IPS DF 19.7 (cell line): ENCODE data around the gene TNFSF10.
"Not testable (repeated sequence)": the region's sequence is repeated elsewhere in the genome, so short reads cannot be mapped to it uniquely, and the experiment has no call there.

Experiments used
- DNase-seq: peaks from one replicate; pipeline ENCODE4 v3.0.0-alpha.2; 2013; ENCODE audit warnings: low read depth, low spot score

TNFSF10 gene

GRCh38 chr3:172544404-172544803 lies 21.2 kb upstream of the TNFSF10 start:
- DNase-seq = no peak

DNA sequence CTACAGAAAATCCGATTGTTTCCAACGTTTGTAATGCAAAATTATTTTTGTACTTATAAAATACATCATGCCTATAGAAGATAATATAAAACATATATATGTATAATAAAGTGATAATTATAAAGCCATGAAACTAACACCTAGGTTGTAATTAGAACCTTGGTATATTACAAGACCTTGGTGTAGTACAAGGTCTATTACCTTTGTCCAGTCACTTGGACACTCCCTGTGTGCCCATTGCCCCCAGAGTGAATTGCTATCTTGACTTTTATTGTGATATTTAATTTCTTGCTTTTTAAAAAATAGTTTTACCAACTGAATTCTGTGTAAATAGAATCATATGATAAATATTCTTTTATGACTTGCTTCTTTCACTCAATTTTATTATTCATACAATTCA lies 20.7 kb upstream of the TNFSF10 start:
- no peak for DNase-seq

DNA sequence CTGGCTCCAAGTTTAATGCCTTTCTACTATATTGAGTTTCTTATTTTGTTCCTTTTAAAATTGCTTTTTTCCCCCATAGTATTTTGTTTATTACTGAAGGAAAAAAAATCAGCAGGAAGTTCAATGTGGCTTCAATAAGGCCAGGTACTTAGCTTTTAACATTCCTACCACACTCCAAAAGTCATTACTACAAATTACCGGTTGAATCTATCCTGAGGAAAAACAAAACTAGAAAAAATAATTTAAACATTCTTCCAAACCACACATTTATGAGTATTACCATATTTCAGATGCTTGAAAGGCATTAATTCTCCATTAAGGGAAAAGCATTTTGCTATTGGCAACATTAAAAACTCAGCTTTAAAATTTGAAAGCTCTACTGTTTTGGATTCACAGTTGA lies 20.2 kb upstream of the TNFSF10 start:
- no peak for DNase-seq

- no peak for DNase-seq
Measured at GRCh38 chr3:172542999-172543398, 19.8 kb upstream of the TNFSF10 start.

GRCh38 chr3:172541945-172542488 lies 18.8 kb upstream of the TNFSF10 start:
- no peak for DNase-seq

- no peak for DNase-seq
Measured at GRCh38 chr3:172540049-172540448, 16.8 kb upstream of the TNFSF10 start.

GRCh38 chr3:172539273-172539672 lies 16.0 kb upstream of the TNFSF10 start:
- no peak for DNase-seq

DNA sequence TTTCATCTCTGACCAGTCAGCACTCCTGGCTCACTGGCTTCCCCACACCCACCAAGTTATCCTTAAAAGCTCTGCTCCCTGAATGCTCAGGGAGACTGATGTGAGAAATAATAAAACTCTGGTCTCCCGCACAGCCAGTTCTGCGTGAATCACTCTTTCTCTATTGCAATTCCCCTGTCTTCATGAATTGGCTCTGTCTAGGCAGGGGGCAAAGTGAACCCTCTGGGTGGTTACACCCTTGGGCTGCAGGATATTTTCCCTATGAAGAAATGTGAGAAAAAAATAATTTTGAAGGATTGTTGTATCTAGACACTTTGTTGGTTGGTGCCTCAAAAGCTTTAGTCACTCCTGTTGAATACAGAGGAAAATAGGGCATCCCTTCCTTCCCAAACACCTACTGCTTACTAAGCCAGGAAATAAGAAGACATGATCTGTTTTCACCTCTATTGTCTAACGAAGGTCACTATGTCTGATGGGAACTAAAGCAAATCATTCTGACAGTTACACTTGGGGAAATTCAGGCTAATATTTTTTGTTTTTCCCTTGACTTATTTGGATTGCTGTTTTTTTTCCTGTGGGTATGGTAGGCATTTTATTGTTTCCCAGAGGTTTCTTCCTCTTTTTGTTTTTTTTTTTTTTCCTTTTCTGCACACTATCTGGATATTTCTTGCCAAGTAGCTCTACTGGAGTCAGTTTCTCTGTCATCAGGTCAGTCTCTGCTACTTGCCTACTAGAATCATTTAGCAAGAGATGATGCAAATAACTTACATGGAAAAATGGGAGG lies 15.3 kb upstream of the TNFSF10 start:
- no peak for DNase-seq

DNA sequence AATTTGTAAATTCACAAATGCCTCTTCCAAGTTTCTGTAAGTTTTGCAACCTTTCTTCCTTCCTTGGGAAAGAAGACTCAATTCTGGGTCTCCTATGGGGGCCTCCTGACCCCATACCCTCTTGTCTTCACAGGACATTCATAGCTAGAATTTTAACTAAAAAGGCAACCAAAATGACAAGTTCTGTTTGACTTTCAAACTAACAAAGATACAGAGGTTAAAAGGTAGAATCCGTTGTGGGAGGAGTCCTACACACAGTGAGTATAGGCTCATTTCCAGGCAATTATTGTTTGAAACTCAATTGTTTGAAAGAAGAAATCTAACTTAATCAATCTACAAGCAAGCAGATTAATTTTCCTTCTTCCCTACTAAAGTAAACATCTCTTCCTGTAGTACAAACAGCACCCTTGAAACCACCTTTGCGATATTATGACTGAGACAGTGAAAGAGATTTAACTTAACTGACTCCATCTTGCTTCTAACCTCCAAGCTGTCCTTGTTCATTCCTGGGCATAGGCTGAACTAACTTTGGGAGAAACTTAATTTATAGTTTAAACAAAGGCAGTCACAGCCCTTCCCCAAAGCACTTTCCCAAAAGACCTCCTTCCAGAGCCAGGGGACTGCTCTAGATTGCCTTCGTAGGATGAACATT lies 14.4 kb upstream of the TNFSF10 start:
- DNase-seq = no peak

- no peak for DNase-seq
Measured at GRCh38 chr3:172536993-172537419, 13.8 kb upstream of the TNFSF10 start.

GRCh38 chr3:172536505-172536904 lies 13.3 kb upstream of the TNFSF10 start:
- no peak for DNase-seq

DNA sequence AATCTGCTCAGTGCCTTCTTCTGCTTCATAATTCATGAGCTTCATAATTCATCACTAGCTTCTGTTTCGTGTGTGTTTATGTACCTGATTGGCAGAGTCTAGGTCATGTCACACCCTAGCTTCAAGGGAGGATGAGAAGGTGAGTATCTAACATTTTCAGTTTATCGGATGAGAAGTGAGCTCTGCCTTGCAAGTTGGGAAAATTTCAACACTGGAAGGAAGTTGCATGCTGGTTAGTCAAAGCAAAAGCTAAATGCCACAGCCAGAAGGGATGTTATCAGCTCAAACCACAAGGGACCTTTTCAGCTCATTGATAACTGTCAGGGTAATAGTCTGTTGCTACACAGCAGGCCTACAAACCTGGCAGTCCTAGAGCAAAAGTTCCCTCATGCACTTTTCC lies 7.3 kb upstream of the TNFSF10 start:
- no peak for DNase-seq

DNA sequence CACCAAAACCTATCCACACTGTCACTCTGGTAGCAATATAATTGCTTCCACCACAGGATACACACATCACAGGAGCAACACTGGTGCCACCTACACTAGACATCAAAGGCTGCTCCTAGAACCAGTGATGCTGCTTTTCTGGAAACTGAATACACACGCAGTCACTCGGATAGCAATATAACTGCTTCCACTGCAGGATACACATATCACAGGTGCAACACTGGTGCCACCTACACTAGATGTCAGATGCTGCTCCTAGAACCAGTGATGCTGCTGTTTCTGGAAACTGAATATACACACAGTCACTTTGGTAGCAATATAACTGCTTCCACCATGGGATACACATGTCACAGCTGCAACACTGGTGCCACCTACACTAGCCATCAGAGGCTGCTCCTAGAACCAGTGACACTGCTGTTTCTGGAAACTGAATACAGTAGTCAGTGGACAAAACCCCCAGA lies 6.9 kb upstream of the TNFSF10 start:
- no peak for DNase-seq

DNA sequence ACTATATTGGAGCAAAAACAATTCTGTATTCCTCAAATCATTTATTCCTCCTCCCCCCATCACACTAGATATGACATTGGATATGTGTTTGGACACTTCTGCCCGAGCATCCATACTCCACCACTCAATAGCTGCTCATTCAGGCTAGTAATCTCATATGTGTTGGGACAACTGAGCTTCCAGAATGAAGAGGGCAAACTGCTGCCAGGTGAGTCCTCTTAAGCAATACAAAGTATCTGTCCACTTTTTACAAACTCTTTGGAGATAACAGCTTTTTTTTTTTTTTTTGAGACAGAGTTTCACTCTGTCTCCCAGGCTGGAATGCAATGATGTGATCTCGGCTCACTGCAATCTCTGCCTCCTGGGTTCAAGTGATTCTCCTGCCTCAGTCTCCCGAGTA lies 5.4 kb upstream of the TNFSF10 start:
- no peak for DNase-seq

- DNase-seq = no peak
Measured at GRCh38 chr3:172527306-172527705, 4.1 kb upstream of the TNFSF10 start.

DNA sequence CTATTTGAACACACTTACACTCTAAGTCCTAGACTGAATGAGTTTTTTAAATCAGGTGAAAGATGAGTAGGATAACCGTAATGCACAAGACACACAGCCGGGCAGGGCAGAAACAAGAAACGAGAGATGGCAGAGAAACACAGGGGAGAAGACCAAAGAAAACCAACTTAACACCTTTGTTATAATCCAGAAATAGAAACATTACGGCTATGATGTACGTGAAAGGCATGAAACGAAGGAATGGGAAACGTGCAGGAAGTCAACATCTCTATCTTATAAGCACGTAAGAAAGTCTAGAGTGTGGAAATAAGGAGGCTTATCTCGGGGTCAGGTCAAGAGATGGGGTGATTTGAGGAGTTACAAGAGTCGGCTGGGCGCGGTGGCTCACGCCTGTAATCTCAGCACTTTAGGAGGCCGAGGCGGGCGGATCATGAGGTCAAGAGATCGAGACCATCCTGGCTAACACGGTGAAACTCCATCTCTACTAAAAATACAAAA lies 1.9 kb upstream of the TNFSF10 start:
- no peak for DNase-seq

GRCh38 chr3:172524611-172525010 lies 1.4 kb upstream of the TNFSF10 start:
- DNase-seq = no peak

DNA sequence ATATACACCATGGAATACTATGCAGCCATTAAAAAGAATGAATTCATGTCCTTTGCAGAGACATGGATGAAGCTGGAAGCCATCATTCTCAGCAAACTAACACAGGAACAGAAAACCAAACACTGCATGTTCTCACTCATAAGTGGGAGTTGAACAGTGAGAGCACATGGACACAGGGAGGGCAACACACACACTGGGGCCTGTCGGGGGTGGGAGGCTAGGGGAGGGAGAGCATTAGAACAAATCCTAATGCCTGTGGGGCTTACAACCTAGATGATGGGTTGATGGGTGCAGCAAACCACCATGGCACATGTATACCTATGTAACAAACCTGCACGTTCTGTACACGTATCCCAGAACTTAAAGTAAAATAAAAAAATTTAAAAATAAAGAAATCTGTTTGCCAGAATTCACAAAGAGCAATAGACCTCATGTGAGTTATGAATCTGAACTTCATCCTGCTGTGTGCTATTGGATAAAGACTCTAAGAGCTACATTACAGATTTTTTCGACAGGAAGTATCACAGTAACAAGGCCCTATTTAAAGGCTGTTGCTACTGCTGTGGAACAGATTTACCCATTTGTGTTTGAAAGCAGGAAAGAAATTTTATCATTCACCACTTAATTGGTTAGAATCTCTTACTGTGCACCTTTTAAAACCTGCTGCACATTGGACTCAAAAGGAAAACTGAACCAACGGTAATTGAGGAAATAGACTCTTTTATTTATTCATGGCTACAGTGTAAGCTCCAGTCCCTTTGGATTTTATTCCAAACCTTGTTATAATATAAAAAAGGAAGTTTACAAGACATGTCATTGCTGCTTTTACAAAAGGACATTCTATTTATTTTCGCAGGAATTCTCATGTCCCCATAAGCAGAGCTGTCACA lies 1.1 kb downstream of the TNFSF10 start:
- not testable (repeated sequence) for DNase-seq

DNA sequence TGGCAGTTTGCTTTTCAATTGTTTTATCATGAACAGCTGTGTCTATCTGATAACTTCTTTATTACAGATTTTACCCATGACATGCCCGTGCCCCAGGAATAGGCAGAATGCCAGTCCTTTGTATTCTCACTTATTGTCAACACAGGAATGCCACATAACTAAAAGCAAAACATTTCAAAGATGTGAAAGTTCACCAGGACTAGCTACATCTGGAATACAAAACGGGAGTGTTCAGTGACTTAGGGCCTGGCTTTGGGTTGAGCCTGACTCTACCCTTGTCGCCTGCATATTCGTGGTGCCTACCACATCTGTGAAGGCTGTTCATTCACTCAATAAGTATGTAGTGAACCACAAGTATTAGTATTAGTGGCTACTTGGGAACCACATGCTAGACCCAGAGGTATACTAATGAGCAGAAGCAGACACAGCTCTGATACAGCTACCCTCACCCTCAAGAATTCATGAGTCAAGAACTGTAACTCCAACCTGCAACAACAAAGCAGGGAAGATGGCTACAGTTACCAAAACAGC lies 2.9 kb downstream of the TNFSF10 start:
- no peak for DNase-seq

GRCh38 chr3:172519740-172520139 lies 3.5 kb downstream of the TNFSF10 start:
- DNase-seq = no peak

DNA sequence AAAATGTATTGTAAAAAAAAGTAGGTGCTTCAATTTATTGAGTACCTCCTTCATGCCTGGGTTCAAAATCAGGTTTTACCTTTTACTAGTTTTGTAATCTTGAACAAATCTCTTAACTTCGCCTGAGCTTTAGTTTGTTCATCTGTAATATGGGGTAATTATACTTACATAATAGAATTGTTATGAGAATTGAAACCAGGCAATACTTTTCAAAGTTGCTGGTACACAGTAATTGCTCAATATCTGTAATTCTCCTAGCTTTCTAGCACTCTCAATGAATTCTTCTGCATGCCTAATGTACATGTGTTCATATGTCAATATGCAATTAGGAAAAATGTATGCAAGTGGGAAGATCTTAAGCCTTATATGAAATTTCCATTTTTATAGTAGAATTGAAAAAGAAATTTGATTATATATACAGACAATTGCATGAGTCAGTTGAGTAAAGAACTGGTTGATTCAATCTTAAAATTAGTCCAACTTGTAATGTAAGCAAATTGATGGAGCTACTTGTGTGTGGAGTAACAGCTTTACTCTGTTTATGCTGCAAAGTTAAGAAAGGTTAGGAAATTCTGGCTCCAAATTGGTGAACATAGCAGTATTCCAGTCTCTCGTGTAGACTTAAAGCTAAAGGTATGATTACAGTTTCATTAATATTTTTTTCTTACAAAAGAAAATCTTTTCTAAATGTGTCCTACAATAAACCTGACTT lies 4.1 kb downstream of the TNFSF10 start:
- DNase-seq = no peak
